ENCODE data around the gene MFF. TPM values are rescaled to one million over a fixed set of nuclear protein-coding genes. Genes with fewer than 3 reads are reported as not detected.

The MFF gene
- total and polyA plus RNA-seq, 2 donors (not counting 3 experiments of a cell fraction or from before 2014, with no cell fraction given): 36.3 to 65.1 TPM

GRCh38 chr2:227324642-227324994 is 433 bp upstream of the MFF start:
- CTCF ChIA-PET: interaction anchor here (0.6 to 3.0 kb wide), 2 partner anchors 86 to 242 kb away, joined by 3 to 7 read pairs; no protein-coding TSS in a partner anchor
- Histone ChIP-seq H4K20me1 (replicated peaks; ENCODE audit: control insufficient read depth, extremely low read depth, insufficient read depth, low read length) (no peaks in the 10 kb centered on the region), H3K9me1 (replicated peaks; ENCODE audit: control insufficient read depth, extremely low read depth, insufficient read depth, low read length) (no peaks in the 10 kb centered on the region), H3K4me3 (replicated peaks in 1 of 3; ENCODE audit: insufficient read depth in 1 of 3, low read depth in 1 of 3, low read length in 3 of 3) (peak overlapping the region; percentile 82 to 94 (median 85)), H3K4me2 (ENCODE audit: insufficient read depth, low read length) (peak overlapping the region; percentile 91), H3K36me3 (ENCODE audit: control insufficient read depth in 2 of 2, extremely low read depth in 1 of 2, insufficient read depth in 2 of 2, low read length in 2 of 2) (no peaks in the 10 kb centered on the region), H3K27me3 (ENCODE audit: control insufficient read depth in 2 of 2, insufficient read depth in 2 of 2, low read length in 2 of 2) (no peaks in the 10 kb centered on the region), H3K9me3 (replicated peaks; ENCODE audit: control insufficient read depth, insufficient read depth, low read length) (no peaks in the 10 kb centered on the region), H3K79me2 (ENCODE audit: control insufficient read depth, insufficient read depth, low read length) (peaks cover 33% of the 10 kb centered on the region), H3K9ac (replicated peaks; ENCODE audit: extremely low read depth, insufficient read depth, low read length) (peak overlapping the region; percentile 87), H3K27ac (ENCODE audit: insufficient read depth, low read depth, low read length) (peak overlapping the region; percentile 59), H2AFZ (ENCODE audit: low read depth, low read length) (peak overlapping the region; percentile 86), H3K4me1 (ENCODE audit: control insufficient read depth, extremely low read depth, insufficient read depth, low read length) (peaks cover 12% of the 10 kb centered on the region)
- intact Hi-C loops (cut with micrococcal nuclease) (no loop called here), dilution Hi-C loops (cut with MboI; ENCODE audit: extremely low pct_ligation_motif_present, low sequenced_read_pairs) (no loop called here)
- TF ChIP-seq GATA2 (IDR thresholded peaks at IDR 0.05; ENCODE audit: insufficient read depth, insufficient read length, low read depth, low read length) (no peak), FOS (IDR thresholded peaks at IDR 0.05; ENCODE audit: borderline replicate concordance, insufficient read depth, low read length) (no peak), EZH2 (IDR thresholded peaks at IDR 0.05; ENCODE audit: borderline replicate concordance, low read depth, low read length, severe bottlenecking) (no peak), JUN (IDR thresholded peaks at IDR 0.05; ENCODE audit: borderline replicate concordance, insufficient read depth, insufficient read length, low read depth) (no peak), POLR2AphosphoS5 (IDR thresholded peaks at IDR 0.05; ENCODE audit: insufficient read depth, low read depth, low read length) (no peak), CTCF (IDR thresholded peaks at IDR 0.05; ENCODE audit: extremely low read depth in 1 of 2, insufficient read depth in 1 of 2, low read depth in 1 of 2, low read length in 2 of 2) (no peak), MYC (IDR thresholded peaks at IDR 0.05; ENCODE audit: low read depth, low read length) (no peak), POLR2A (IDR thresholded peaks at IDR 0.05; ENCODE audit: low read depth, low read length) (no peak), MAX (IDR thresholded peaks at IDR 0.05; ENCODE audit: insufficient read depth, insufficient read length) (no peak)
- POLR2A ChIA-PET: no interaction called here
- TSS peak; percentile 91 for BruUV-seq (replicated peaks)
- FAIRE-seq: no peak
- no peak for DNase-seq (ENCODE audit: low read depth, low spot score)

Measured in endothelial cell of umbilical vein (primary cell).